K562 (cell line): ENCODE data around the gene ZNF384.

Experiments used
- HMGN3 ChIP-seq: IDR thresholded peaks from 2 replicates; pipeline ENCODE4 v1.6.1; 2011; ENCODE audit warnings: borderline replicate concordance, low read depth, mild to moderate bottlenecking, mixed read lengths, low read length; ENCODE audit not compliant: insufficient read length; ENCODE audit errors: extremely low read depth
- KAT7 ChIP-seq: sonication (generic); formaldehyde crosslinking; IDR thresholded peaks from 2 replicates; pipeline ENCODE4 v1.8.0; 2022; ENCODE audit warnings: missing genetic modification reagents, mild to moderate bottlenecking, borderline replicate concordance
- RFX5 ChIP-seq: IDR thresholded peaks from 2 replicates; pipeline ENCODE4 v1.6.1; 2011; ENCODE audit warnings: low read depth, mild to moderate bottlenecking, improper control_type of control experiment, low read length
- ZNF274 ChIP-seq: IDR thresholded peaks from 2 replicates; pipeline ENCODE4 v1.6.1; 2011; ENCODE audit warnings: low read depth, mild to moderate bottlenecking, low read length, moderate library complexity, borderline replicate concordance
- TF ChIP-seq, protein P1 (sequence below), 2 experiments: fragments of 450-650 bp in 1 of 2; sonication (generic) in 1 of 2; formaldehyde crosslinking; conservative IDR thresholded peaks; 2 replicates each; pipeline versions ENCODE4 v1.4.0 to v1.8.1; 2020 to 2022; ENCODE audit warnings: mild to moderate bottlenecking in 1 of 2, missing genetic modification reagents in 1 of 2

DNA sequence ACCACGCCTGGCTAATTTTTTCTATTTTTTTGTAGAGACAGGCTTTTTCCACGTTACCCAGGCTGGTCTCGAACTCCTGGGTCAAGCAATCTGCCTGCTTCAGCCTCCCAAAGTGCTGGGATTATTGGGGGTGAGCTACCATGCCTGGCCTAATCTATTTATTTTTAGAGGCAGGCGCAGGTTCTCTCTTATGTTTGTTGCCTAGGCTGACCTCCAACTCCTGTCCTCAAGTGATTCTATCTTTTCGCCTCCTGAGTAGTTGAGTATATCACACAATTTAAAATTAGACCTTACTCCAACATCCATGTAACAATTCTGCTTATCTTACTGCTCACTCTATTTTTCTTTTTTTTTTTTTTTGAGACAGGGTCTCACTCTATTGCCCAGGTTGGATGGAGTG lies 35.2 kb downstream of the ZNF384 start:
- TF ChIP-seq HMGN3 (no peak), KAT7 (CRISPR knock-in tag) (no peak), RFX5 (no peak), ZNF274 (no peak)
- TF ChIP-seq, protein P1, sequence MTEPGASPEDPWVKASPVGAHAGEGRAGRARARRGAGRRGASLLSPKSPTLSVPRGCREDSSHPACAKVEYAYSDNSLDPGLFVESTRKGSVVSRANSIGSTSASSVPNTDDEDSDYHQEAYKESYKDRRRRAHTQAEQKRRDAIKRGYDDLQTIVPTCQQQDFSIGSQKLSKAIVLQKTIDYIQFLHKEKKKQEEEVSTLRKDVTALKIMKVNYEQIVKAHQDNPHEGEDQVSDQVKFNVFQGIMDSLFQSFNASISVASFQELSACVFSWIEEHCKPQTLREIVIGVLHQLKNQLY (CRISPR knock-in tag; conservative IDR thresholded peaks at IDR 0.05), result no peak
